ENCODE data around the gene ADAMTSL2. TPM values are rescaled to one million over a fixed set of nuclear protein-coding genes. Genes with fewer than 3 reads are reported as not detected.
A peak's percentile ranks its signal among the peaks of the same experiment; 100 is the strongest.

Gene ADAMTSL2
- total and polyA plus RNA-seq, 2 experiments from 2014 or later, result 1.5 to 2.2 TPM

DNA sequence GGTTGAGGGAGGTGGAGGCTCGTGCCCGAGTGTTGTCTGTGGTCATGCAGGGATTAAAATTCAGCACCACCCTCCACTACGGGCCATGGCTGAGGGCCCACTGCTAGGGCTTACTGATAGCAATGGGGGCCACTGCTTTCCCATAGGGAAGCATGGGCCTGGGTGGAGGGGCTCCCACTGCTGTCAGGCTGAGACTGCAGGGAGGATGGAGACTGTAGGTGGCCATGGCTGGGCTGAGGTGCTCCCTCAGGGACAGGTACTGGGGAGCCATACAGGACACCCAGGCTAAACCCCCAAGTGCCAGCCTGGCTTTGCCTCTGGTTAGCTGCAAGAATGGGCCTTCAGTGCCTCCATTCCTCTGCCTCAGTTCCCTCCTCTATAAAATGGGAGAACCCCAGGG is 48.6 kb downstream of the ADAMTSL2 start:
- no peak for DNase-seq (ENCODE audit: low spot score)
- Histone ChIP-seq H3K4me1 (ENCODE audit: insufficient read depth) (peaks cover 66% of the 10 kb centered on the region), H2AFZ (no peak overlapping the region), H3K27me3 (no peaks in the 10 kb centered on the region), H3K36me3 (replicated peaks; ENCODE audit: insufficient read depth, low read depth) (no peaks in the 10 kb centered on the region), H3K4me2 (no peak overlapping the region), H4K20me1 (ENCODE audit: insufficient read depth, poor library complexity, severe bottlenecking) (no peaks in the 10 kb centered on the region), H3K79me2 (no peaks in the 10 kb centered on the region), H3K9me2 (replicated peaks; ENCODE audit: insufficient read depth) (no peaks in the 10 kb centered on the region), H3K4me3 (no peak overlapping the region), H3K27ac (peak overlapping the region; percentile 88), H3K9me3 (ENCODE audit: low read depth) (no peaks in the 10 kb centered on the region)
- WGBS (ENCODE audit: low lambda C conversion rate, missing lambda C conversion rate), result 84% methylated on average over 3 of the region's 3 CpGs
- TF ChIP-seq, protein P1, sequence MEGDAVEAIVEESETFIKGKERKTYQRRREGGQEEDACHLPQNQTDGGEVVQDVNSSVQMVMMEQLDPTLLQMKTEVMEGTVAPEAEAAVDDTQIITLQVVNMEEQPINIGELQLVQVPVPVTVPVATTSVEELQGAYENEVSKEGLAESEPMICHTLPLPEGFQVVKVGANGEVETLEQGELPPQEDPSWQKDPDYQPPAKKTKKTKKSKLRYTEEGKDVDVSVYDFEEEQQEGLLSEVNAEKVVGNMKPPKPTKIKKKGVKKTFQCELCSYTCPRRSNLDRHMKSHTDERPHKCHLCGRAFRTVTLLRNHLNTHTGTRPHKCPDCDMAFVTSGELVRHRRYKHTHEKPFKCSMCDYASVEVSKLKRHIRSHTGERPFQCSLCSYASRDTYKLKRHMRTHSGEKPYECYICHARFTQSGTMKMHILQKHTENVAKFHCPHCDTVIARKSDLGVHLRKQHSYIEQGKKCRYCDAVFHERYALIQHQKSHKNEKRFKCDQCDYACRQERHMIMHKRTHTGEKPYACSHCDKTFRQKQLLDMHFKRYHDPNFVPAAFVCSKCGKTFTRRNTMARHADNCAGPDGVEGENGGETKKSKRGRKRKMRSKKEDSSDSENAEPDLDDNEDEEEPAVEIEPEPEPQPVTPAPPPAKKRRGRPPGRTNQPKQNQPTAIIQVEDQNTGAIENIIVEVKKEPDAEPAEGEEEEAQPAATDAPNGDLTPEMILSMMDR (IDR thresholded peaks at IDR 0.05; ENCODE audit: poor library complexity), result no peak
- TF ChIP-seq EZH2 (IDR thresholded peaks at IDR 0.05; ENCODE audit: borderline replicate concordance), result no peak
- no peak for TF ChIP-seq EZH2phosphoT487 (IDR thresholded peaks at IDR 0.05; ENCODE audit: low read depth, severe bottlenecking, unreplicated experiment)

DNA sequence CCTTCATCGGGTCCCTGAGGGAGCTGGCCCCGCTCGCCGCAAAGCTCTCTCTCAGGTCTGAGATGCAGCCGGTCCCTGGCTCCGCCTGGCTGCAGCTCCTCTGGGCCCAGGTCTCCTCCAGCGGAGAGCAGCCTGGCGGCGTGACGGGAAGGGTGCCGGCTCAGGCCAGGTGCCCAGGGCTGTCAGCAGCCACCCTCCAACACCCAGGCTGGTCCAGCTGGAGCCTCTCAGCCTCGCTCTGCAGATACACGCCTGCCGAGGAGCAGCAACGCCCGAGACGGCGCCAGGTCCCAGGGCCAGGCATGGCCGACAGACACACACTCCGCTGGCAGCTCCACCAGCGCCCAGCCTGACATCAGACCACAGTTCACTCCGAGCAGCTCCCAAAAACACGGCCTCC is 49.1 kb downstream of the ADAMTSL2 start:
- DNase-seq (ENCODE audit: low spot score), result no peak
- Histone ChIP-seq H3K4me1 (ENCODE audit: insufficient read depth) (peaks cover 66% of the 10 kb centered on the region), H2AFZ (no peak overlapping the region), H3K9me3 (ENCODE audit: low read depth) (no peaks in the 10 kb centered on the region), H3K79me2 (no peaks in the 10 kb centered on the region), H3K9me2 (replicated peaks; ENCODE audit: insufficient read depth) (no peaks in the 10 kb centered on the region), H3K4me2 (no peak overlapping the region), H3K36me3 (replicated peaks; ENCODE audit: insufficient read depth, low read depth) (no peaks in the 10 kb centered on the region), H4K20me1 (ENCODE audit: insufficient read depth, poor library complexity, severe bottlenecking) (no peaks in the 10 kb centered on the region), H3K27ac (peak overlapping the region; percentile 88), H3K27me3 (no peaks in the 10 kb centered on the region), H3K4me3 (no peak overlapping the region)
- WGBS (ENCODE audit: low lambda C conversion rate, missing lambda C conversion rate), result 86% methylated on average over 18 of the region's 23 CpGs
- TF ChIP-seq, protein P1 (IDR thresholded peaks at IDR 0.05; ENCODE audit: poor library complexity), result no peak
- no peak for TF ChIP-seq EZH2 (IDR thresholded peaks at IDR 0.05; ENCODE audit: borderline replicate concordance)

DNA sequence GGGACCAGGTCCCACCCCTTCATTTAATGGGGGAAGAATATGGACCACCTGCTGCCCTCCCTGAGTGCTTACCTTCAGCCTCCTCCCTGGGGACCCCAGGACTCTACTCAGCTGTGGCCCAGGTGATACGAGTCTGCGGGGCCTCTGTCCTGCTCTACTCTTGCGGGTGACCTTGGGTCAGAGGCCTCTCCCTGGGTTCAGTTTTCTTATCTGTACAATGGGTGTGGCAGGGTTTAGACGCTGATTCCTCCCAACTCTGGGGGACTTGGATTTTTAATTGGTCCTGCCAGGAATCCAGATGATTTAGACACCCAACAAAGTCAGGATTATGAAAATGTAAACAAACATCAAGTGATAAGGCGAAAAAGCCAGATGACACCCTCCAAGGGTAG is 49.7 kb downstream of the ADAMTSL2 start:
- TF ChIP-seq, protein P1 (IDR thresholded peaks at IDR 0.05; ENCODE audit: poor library complexity), result no peak
- no peak for TF ChIP-seq EZH2phosphoT487 (IDR thresholded peaks at IDR 0.05; ENCODE audit: low read depth, severe bottlenecking, unreplicated experiment)
- no peak for TF ChIP-seq EZH2 (IDR thresholded peaks at IDR 0.05; ENCODE audit: borderline replicate concordance)
- Histone ChIP-seq H3K4me3 (no peak overlapping the region), H3K9me3 (ENCODE audit: low read depth) (no peaks in the 10 kb centered on the region), H3K27ac (peak overlapping the region; percentile 88), H3K27me3 (no peaks in the 10 kb centered on the region), H3K36me3 (replicated peaks; ENCODE audit: insufficient read depth, low read depth) (no peaks in the 10 kb centered on the region), H2AFZ (no peak overlapping the region), H3K4me1 (ENCODE audit: insufficient read depth) (peaks cover 66% of the 10 kb centered on the region), H3K79me2 (no peaks in the 10 kb centered on the region), H4K20me1 (ENCODE audit: insufficient read depth, poor library complexity, severe bottlenecking) (no peaks in the 10 kb centered on the region), H3K9me2 (replicated peaks; ENCODE audit: insufficient read depth) (no peaks in the 10 kb centered on the region), H3K4me2 (peak overlapping the region; percentile 72)
- no peak for DNase-seq (ENCODE audit: low spot score)
- WGBS (ENCODE audit: low lambda C conversion rate, missing lambda C conversion rate), result 45% methylated on average over 5 of the region's 5 CpGs

Measured in hepatocyte (in vitro differentiated cells).